ENCODE measurements around the gene ZEB2.

The ZEB2 gene

GRCh38 chr2:144350151-144350802 lies 169.6 kb downstream of the ZEB2 start:
- no peak for DNase-seq (ENCODE audit: low read depth in 1 of 2, low spot score in 1 of 2)
- H3K27ac ChIP-seq (replicated peaks), result no peak overlapping the region
- H3K4me3 ChIP-seq (replicated peaks; ENCODE audit: insufficient read depth, low read length), result no peak overlapping the region
- H3K27me3 ChIP-seq (ENCODE audit: insufficient read depth, poor library complexity, severe bottlenecking), result no peaks in the 10 kb centered on the region
- TF ChIP-seq REST (IDR thresholded peaks at IDR 0.05; ENCODE audit: insufficient replicate concordance, low read depth) (no peak), SPI1 (IDR thresholded peaks at IDR 0.05; ENCODE audit: borderline replicate concordance, low read depth) (no peak), POLR2AphosphoS5 (IDR thresholded peaks at IDR 0.05; ENCODE audit: low read depth) (no peak), GABPA (IDR thresholded peaks at IDR 0.05; ENCODE audit: low read depth) (no peak)
- TF ChIP-seq, protein P1, sequence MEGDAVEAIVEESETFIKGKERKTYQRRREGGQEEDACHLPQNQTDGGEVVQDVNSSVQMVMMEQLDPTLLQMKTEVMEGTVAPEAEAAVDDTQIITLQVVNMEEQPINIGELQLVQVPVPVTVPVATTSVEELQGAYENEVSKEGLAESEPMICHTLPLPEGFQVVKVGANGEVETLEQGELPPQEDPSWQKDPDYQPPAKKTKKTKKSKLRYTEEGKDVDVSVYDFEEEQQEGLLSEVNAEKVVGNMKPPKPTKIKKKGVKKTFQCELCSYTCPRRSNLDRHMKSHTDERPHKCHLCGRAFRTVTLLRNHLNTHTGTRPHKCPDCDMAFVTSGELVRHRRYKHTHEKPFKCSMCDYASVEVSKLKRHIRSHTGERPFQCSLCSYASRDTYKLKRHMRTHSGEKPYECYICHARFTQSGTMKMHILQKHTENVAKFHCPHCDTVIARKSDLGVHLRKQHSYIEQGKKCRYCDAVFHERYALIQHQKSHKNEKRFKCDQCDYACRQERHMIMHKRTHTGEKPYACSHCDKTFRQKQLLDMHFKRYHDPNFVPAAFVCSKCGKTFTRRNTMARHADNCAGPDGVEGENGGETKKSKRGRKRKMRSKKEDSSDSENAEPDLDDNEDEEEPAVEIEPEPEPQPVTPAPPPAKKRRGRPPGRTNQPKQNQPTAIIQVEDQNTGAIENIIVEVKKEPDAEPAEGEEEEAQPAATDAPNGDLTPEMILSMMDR (IDR thresholded peaks at IDR 0.05; ENCODE audit: insufficient read depth, low read length), result no peak

DNA sequence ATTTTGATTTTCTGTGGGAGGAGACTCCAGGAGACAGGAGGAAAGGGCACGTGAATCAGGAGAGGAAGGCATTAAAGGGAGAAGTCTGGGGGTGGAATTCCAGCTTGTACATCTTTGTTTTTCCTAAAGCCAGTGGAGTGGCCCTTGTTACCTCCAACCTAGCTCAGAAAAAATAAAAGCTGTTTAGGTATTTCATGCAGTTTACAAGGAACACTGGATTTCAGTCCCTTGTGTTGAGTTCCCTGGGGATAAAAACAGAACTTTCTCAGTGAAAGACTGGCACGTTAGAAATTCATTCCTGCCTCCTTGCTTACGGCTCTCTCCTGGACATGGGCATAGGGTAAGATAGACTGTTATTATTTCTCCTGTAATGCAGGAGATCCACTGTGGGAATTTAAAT lies 170.2 kb downstream of the ZEB2 start:
- Histone ChIP-seq H3K27ac (replicated peaks) (no peak overlapping the region), H3K27me3 (ENCODE audit: insufficient read depth, poor library complexity, severe bottlenecking) (no peaks in the 10 kb centered on the region), H3K4me3 (replicated peaks; ENCODE audit: insufficient read depth, low read length) (no peak overlapping the region)
- DNase-seq (ENCODE audit: low read depth in 1 of 2, low spot score in 1 of 2), result no peak
- TF ChIP-seq GABPA (IDR thresholded peaks at IDR 0.05; ENCODE audit: low read depth) (no peak), REST (IDR thresholded peaks at IDR 0.05; ENCODE audit: insufficient replicate concordance, low read depth) (no peak), POLR2AphosphoS5 (IDR thresholded peaks at IDR 0.05; ENCODE audit: low read depth) (no peak), SPI1 (IDR thresholded peaks at IDR 0.05; ENCODE audit: borderline replicate concordance, low read depth) (no peak)
- TF ChIP-seq, protein P1 (IDR thresholded peaks at IDR 0.05; ENCODE audit: insufficient read depth, low read length), result no peak

GRCh38 chr2:144348846-144349245 lies 171.1 kb downstream of the ZEB2 start:
- TF ChIP-seq, protein P1 (IDR thresholded peaks at IDR 0.05; ENCODE audit: insufficient read depth, low read length), result no peak
- TF ChIP-seq SPI1 (IDR thresholded peaks at IDR 0.05; ENCODE audit: borderline replicate concordance, low read depth), result no peak
- TF ChIP-seq GABPA (IDR thresholded peaks at IDR 0.05; ENCODE audit: low read depth), result no peak
- Histone ChIP-seq H3K4me3 (replicated peaks; ENCODE audit: insufficient read depth, low read length) (no peak overlapping the region), H3K27me3 (ENCODE audit: insufficient read depth, poor library complexity, severe bottlenecking) (no peaks in the 10 kb centered on the region), H3K27ac (replicated peaks) (no peak overlapping the region)
- no peak for DNase-seq (ENCODE audit: low read depth in 1 of 2, low spot score in 1 of 2)

DNA sequence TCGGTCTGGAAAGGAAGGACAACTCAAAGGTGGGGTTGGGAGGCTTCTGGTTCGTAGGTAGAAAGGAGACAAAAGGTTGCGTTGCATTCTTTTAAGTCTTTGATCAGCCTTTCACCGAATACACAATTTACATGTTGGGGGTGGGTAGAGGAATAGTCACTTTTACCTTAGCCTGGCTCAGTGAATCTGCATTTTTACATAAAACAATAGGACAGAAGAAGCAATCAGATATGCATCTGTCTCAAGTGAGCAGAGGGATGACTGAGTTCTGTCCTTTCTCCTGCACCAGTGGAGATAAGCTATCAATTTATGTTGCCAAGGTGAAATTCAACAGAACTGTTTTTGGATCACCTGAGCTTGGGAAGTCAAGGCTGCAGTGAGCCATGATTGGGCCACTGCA lies 173.7 kb downstream of the ZEB2 start:
- DNase-seq (ENCODE audit: low read depth in 1 of 2, low spot score in 1 of 2), result no peak
- H3K27me3 ChIP-seq (ENCODE audit: insufficient read depth, poor library complexity, severe bottlenecking), result no peaks in the 10 kb centered on the region
- H3K27ac ChIP-seq (replicated peaks), result no peak overlapping the region
- no peak for TF ChIP-seq REST (IDR thresholded peaks at IDR 0.05; ENCODE audit: insufficient replicate concordance, low read depth)
- no peak for TF ChIP-seq POLR2AphosphoS5 (IDR thresholded peaks at IDR 0.05; ENCODE audit: low read depth)
- TF ChIP-seq, protein P1 (IDR thresholded peaks at IDR 0.05; ENCODE audit: insufficient read depth, low read length), result no peak
- no peak for TF ChIP-seq GABPA (IDR thresholded peaks at IDR 0.05; ENCODE audit: low read depth)
- TF ChIP-seq SPI1 (IDR thresholded peaks at IDR 0.05; ENCODE audit: borderline replicate concordance, low read depth), result no peak
- no peak overlapping the region for H3K4me3 ChIP-seq (replicated peaks; ENCODE audit: insufficient read depth, low read length)

Data from HL-60 (cell line).